NCI-H524 treated with DMSO at 0.1 percent for 48 hours (cell line): ENCODE measurements around the gene PARD3B.

Experiments
- DNase-seq: peaks from one replicate; lab custom pipeline; 2025; lab: John Stamatoyannopoulos, UW

PARD3B gene

DNA sequence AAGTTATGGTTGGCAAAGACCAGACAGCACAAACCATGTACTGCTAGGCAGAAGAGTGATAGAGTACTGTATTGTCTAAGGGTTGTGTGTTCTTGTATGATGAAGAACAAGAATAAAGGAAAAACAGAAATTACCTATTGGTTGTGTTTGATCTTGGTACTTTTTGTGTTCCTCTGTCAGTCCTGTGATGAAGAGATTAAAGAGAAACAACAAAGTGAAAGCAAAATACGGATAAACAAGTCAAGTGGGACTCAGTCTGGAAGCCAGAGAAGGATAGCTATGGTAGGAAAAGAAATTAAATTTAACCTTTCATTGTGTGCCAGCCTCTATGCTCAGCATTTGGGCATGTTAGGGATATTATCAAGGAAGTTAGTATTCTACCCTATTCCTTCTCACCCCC, 413.1 kb downstream of the PARD3B start:
- DNase-seq: no peak

DNA sequence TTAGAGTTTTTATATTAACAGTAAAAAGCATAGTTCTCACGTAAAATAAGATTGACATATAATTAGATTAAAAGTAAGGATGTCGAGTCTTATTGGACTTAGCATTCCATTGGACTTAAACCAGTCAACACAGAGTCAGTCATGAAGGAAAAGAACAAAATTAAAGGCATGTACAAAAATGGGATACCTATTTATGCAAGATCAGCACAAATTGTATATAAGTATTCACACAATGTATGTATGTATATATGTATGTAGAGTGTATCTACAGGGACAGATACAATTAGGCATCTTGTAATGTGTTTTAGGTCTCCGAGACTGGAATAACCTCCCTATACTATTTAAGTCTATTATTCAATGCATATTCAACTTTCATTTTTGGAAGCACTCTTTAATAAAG, 419.1 kb downstream of the PARD3B start:
- no peak for DNase-seq

DNA sequence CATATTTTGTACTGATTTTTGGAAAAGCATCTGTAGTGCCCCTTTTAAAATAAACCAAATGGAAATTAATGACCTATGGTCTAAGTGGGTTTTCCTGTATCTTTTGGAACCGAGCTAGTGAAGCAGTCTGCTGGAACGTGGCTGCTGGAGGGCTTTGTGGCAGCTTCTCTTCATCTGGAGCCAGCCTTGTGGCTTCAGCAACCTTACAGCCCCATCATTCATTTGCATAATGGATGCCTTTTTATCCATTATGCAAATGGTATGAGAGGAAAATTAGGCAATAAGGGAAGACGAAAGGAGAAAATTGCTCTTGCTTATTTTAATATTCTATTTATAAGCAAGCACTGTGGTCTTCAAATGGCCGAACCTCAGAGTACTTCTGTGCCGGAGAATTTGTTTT, 421.0 kb downstream of the PARD3B start:
- DNase-seq: no peak

DNA sequence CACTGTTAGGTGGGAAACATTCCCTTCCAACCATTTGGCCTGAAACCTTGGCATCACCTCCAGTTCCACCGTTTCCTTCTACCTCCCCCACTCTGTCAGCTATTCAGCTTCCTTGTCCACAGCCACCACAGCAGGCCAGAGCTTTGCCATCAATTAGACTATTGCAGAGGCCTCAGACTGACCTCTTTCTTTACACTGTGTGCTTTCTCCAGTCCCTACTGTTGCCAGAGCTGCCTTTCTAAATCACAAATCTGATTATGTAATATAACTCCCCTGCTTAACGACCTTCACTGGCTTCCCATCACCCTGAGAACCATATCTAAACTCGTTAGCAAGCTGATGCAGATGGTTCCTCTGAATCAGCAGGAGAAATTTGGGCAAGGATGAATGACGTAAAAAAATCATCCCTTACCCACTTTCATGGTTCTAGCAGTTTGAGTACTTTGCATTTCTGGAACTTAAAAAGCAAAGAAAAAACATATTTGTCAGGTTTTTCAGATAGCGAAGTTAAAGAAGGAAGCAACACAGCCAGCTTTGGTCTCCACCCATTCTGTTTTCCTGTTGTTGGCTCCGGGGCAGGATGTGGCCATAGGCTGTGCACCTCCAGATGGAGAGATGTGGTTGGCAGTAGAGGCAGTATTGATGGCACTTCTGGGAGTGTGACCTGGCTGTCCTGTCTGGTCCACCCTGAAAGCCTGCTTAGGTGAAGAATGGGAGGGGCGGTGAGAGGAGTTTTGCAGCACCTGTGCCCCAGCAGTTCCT, 422.1 kb downstream of the PARD3B start:
- peak; percentile 18 for DNase-seq

DNA sequence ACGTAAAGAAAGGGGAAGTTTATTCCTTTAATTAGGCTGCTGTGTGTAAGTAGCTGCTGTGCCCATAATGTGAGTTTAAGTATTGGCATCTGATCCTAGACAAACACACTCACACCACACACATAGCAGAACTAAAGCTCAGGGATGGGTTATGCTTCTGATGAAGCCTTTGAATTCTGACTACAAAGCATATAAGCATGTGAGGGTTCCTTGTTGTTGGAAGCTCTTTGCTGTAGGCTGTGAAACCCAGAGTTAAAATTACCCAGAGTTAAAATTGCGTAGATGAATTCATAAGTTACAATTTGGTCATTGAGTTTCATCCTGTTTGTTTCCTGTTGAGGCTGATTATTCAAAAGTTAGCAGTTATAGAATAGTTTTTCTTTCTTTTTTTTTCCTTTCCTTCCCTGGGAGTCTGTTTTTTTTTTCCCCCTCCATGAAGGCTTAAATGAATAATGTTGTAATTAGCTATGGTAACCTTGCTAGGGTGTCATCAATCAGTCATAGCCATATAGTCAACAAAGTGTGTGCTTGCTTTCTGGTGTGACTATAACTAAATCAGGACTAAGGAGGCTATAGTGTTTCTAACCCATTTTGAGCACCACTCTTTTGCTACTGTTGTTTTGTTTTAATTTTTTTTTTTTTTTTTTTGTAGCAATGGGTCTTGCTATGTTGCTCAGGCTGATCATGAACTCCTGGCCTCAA, 426.1 kb downstream of the PARD3B start:
- DNase-seq: no peak

DNA sequence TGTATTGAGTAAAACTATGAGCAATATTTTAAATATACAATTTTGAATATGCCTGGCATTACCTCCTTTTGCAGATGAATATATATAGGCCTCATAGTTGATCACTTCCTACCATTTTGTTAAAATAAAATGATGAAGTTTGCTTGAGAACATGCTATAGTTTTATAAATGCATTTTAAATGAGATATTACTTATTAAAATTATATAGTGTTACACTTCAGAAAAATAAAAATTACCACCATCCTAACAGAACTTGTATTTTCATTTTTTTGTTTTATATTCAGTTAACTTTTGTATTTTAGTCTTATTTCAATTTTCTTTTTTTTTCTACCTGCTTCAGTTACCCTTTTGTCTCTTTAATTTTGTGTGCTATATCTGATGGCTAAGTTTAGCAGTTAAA, 426.9 kb downstream of the PARD3B start:
- no peak for DNase-seq

DNA sequence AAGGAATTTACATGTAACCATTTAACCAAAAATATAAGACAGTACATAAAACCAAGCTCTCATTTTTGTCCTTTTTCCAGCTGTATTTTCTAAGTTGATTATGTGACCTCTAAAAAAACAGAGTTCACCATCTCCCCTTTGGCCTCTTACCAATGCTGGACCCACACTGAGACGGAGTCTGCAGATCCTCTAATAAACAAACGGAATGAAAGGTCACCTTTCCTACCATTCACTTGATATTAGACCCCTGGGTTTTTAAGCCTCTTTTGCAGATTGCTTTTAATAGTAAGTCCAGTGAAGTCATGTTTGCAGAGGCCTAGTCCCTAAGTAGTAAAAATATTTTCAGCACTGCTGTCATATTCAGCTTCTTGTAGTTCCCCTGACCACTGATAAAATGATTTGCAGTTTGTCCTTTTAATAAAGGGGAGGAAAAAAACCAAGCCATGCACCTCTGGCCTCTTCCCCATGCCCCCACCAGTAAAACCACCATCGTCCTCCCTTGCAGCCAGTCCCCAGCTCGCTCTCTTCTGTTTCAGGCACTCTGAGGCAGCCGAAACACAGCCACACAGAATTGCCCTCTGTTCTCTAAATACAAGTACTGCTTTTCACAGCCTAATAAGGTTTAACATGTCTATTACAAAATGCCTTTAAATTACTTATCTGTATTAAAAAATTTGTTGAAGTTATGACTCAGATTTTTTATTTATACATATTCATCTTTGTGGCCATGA, 427.5 kb downstream of the PARD3B start:
- no peak for DNase-seq

DNA sequence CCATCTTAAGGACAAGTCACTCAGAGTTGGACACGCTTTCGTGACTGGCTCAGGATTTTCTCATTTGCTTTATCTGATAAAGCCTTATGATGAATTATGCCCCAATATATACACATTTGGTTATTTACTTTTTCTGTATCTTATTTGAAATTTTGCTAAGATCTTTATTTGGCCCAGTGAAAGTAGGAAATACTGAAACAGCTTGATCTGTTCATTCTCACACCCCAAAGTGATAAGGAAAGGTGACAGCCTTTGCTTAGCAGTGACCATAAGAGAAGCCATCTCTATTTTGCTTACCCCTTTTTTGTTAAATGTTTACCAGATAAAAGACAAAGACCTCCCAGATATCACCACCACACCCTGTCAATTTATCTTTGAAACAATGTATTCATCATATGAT, 428.3 kb downstream of the PARD3B start:
- DNase-seq: no peak

DNA sequence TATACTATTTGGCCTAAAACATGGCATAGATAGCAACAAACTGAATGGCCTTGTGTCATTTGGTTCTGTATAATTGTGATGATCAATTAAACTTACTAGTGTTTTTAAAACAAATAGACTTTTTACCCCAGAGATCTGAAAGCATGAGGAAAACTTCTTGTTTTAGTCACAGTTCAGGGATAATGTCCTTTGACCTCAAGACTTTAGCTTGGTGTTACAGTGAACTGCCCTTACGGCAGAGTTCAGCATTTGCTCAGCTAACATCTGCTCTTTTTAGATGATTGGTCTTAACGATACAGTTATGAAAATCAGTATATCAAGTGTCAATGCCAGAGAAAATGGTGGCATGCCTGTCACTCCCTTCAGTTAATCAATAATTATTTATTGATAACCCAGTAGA, 429.2 kb downstream of the PARD3B start:
- no peak for DNase-seq

DNA sequence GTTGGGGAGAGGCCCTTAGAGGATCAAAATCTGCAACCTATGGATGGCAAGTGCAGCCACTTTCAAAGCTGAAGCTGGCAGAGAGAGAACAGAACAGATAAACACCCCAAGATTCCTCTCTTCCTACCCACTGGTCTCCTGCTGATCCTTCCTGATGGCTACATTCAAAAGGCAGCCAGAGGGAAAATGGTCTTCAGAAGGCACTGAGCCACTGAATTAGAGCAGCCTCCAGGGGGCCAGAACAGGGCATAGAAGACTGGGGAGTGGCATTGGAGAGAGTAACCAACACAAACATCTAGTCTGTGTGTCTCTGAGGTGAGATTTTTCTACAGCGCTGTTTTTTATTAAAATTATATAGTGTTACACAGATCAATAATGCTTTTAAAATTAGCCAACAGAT, 432.6 kb downstream of the PARD3B start:
- DNase-seq: no peak

DNA sequence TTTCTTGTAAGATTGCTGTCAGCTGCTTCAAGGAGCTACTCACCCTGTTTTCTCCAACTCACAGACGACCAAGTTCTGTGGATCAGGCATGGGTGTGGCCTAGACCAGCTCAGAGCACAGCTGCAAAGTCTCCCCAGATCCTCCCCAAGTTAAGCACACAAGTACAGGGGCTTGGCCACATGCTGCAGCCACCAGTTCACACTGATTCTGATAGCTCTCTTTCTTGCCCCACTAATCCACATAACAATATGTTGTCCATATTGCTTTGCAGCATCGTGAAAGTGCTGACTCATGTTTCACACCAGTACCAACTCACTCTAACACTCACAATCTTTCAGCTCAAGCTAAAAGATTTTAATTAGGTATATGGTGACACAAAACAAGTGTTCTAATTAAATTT, 437.0 kb downstream of the PARD3B start:
- peak; percentile 40 for DNase-seq

DNA sequence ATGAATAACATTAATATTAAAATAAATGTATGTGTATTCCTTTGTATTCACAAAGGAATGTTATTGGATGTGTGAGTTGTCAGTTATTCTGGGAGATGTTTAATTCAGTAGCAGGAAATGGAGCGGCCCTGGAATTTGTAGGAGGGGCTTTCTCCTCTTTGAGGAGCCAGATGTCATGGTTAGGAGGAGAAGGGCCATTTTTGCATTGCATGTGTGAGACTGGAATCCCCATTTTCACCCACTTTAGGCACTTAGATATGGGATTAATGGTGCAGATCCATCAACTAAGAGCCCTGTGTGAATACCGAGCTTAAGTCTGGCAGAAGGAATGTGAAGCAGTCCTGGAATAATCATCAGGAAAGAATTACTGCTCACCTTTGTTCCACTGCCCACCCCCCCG, 439.2 kb downstream of the PARD3B start:
- DNase-seq: peak; percentile 78

DNA sequence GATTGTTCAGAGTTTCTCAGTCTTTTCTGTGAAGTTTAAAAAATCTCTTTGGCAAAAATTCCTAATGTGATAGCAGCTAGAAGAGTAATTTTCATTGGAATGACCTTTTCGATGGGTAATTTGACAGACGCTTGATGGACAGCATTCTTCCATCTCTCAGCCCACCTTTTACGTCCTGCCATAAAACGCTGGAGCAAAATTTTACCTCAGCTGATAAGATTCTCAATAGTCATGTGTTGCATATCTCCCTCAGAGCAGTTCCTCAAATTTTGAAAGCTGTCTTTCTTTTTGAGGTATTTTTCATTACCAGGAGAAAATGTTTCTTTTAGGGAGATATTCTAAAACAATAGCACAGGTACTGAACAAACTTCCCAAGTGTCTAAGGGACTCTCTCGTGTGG, 441.4 kb downstream of the PARD3B start:
- no peak for DNase-seq

DNA sequence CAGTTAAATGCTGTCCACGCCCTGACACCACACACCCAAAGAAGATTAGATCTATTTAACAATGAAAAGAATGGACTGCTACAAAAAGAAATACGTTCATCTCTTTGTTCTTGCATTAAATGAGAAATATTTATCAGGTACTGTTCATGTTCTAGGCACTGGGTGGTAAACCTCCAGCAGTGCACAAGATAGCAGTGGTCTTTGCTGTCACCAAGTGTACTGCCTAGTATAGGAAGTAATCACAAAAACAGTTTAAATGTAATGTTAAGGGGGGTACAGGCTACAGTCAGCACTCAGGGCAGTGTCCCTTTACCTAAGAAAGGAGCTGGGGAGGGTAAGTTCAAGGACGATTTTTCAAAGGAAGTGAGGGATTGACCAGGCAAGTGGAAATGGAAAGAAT, 443.6 kb downstream of the PARD3B start:
- DNase-seq: no peak

DNA sequence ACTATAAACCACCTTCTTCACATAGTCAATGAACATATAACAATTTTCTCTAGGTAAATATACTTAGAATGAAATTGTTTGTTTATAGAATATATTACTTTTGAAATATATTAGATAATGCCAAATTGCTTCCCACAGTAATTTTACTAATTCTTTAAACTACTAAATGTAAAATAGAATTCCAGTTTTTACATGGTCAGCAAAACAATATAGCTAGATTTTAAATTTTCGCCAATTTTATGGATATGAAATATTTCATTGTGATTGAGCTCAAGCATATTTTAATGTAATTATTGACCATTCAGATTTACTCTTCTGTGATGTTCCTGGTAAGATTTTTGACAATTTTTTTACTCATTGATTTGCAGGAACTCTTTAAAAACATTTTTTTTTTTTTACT, 444.6 kb downstream of the PARD3B start:
- no peak for DNase-seq

DNA sequence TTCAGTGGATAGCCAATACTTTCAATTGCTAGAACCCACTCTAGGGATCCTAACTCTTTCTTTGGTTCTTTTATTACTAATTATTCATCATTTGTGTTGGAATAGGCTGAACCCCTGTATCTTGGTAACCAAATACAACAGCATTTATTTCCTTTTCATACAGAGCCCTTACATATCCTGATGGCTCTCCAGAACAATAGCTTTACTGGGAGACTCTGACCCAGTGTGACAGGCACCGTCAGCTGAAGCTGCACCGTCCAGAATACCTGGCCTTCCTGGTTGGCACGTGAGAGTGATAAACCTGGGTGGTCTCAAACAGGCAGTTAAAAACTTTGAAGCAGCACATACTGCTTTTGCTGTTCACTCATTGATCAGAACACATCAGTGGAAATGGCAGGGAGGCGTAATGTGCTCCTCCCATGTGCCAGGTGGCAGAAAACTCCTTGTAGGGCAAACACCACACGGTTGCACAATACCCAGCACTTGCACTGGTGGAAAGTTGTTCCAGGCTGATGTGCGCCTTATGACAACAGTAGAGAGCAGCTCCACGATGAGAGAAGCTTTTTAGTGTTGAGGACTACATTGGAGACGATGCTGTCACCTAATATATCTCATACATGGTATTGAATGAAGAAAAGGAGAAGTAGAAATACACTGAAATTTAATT, 456.2 kb downstream of the PARD3B start:
- no peak for DNase-seq

DNA sequence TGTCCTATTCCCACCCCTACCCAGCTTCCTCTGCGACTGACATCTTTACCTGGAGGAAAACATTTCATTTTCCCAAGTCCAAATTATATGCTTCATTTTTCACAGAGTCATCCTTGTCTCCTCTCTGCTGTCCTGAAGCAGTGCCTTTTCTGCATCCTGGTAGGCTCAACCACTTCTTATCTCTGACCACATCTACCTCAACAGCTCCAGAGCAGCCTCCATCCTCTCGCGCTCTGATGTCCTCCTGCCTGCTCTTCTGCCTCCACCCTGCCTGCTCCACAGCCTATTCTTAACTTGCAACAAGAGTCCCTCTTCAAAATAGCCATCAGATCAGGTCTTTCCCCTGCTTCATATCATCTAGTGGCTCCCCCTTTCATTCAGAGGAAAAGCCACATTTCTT, 457.1 kb downstream of the PARD3B start:
- no peak for DNase-seq

DNA sequence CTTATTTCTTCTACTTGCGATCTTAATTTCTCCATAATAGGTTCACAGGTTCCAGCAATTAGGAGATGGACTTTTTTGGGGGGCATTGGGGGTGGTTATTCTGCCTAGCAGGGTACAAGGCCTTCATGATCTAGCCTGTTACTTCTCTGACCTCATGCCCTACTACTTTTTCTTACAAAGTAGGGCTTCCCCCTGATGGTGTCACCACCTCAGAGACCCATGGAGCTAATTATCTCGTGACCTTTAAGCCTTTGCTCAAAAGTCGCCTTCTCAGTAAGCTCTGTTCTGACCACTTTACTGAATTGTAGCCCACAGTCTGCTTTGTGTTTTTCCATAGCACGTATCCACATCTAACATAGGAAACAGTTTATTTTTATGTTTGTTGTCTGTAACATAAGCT, 458.0 kb downstream of the PARD3B start:
- DNase-seq: no peak

DNA sequence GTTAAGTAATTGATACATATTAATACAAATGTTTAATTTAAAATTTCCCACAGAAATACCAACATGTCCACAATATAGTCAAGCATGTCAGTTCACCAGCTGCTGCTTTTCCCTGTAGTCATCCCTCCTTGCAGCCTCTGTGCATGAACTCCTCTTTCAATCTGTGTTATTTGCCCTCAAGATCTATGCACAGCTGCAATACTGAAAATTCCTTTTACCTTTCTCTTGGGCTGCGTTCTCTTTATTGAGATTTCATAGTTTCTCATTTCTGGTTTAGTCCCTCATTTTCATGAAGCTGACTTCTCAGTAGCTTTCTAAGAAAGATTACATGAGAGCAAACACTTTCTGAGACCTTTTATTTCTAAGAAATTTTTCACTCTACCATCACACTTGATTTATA, 464.9 kb downstream of the PARD3B start:
- DNase-seq: no peak

DNA sequence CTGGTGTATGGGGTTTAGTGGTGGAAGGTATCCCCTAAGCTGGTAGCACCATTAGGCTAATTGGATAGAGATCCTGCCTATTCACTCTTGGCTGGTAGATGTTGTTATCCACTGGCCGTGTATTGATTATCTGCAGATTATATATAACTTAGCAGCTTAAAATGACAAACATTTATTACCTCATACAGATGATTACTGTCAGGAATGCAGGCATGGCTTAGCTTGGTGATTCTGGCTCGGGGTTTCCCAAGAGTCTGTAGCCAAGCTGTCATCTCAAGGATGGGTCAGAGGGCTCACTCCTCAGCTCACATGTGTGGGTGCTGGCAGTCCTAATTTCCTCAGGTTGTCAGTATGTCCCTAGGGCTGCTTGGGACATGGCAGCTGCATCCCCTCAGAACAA, 465.8 kb downstream of the PARD3B start:
- no peak for DNase-seq

DNA sequence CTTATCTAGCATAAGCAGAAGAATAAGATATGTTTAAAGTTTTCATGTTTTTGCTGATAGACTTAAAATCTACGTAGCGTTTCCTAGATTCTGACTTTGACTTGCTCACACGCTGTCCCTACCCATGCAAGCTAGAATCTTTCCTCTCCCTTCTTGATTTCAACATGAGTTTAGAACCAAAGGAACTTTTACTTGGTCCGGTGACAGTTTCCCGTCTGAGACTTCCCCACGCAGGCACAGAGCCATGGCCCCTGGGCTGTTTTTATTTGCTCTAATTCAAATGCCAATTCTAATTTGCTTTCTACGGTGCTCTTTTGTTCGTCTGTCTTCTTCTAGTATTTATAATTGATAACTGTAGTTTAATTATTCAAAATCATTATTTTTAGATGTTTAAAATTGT, 467.7 kb downstream of the PARD3B start:
- DNase-seq: no peak

DNA sequence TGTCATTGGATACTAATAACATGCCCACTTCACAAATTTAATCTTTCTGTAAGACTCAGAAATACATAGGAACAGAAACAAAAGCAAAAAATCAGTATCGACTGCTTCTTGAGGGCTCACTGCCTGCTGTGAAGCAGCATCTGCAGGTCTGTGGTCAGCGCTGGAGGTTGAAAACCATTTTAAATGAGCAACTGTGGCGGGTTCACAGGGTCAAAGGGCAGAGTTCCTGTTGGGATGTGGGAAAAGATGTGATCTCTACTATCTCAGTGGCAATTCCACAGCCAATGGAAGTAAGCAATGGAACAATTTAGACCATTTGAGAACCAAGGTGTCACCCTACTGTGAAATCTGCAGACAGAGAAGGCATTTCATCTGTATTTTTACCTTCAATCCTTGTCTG, 468.3 kb downstream of the PARD3B start:
- DNase-seq: no peak

DNA sequence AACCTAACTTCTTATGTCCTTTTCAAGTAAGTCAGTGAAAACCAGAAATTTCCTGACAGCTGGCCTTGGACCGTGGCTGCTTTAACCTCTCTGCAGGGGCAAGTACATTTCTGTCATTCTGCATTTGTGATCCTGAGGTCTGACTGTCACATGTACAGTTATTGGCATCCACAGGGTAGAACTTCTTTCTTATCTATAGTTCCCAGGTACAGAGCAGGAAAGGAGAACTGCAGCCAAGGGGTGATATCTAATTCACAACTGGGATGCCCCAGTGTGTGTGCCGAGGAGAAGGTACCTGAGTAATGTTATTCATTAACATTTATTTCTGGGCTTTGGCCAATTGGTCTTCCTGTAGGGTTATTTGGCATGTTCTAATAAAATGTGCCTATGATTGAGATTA, 468.9 kb downstream of the PARD3B start:
- no peak for DNase-seq
